ENCODE results near the gene KRTAP19-3. TPM values are rescaled to one million over a fixed set of nuclear protein-coding genes. Genes with fewer than 3 reads are reported as not detected.

Gene KRTAP19-3
- total RNA-seq, 5 donors from 2014 or later (not counting 1 experiment from before 2014, with no cell fraction given), result not detected

Other genes with a start within 250 kb of the KRTAP19-3 start
- gene KRTAP24-1, start 209.1 kb downstream of the KRTAP19-3 start, total RNA-seq, result not detected
- not detected for gene KRTAP25-1, start 202.5 kb downstream of the KRTAP19-3 start, total RNA-seq
- not detected for gene KRTAP26-1, start 171.7 kb downstream of the KRTAP19-3 start, total RNA-seq
- gene KRTAP27-1, start 154.3 kb downstream of the KRTAP19-3 start, total RNA-seq, result not detected
- gene KRTAP23-1, start 143.4 kb downstream of the KRTAP19-3 start, total RNA-seq, result not detected
- not detected for gene KRTAP13-2, start 119.7 kb downstream of the KRTAP19-3 start, total RNA-seq
- not detected for gene KRTAP13-1, start 96.0 kb downstream of the KRTAP19-3 start, total RNA-seq
- gene KRTAP13-3, start 66.1 kb downstream of the KRTAP19-3 start, total RNA-seq, result not detected
- gene KRTAP13-4, start 61.8 kb downstream of the KRTAP19-3 start, total RNA-seq, result not detected
- gene KRTAP15-1, start 51.7 kb downstream of the KRTAP19-3 start, total RNA-seq, result not detected
- not detected for gene KRTAP19-1, start 11.6 kb downstream of the KRTAP19-3 start, total RNA-seq
- gene KRTAP19-2, start 4.6 kb downstream of the KRTAP19-3 start, total RNA-seq, result not detected
- gene KRTAP19-4, start 5.2 kb upstream of the KRTAP19-3 start, total RNA-seq, result not detected
- not detected for gene KRTAP19-5, start 10.1 kb upstream of the KRTAP19-3 start, total RNA-seq
- not detected for gene KRTAP19-6, start 49.9 kb upstream of the KRTAP19-3 start, total RNA-seq
- gene KRTAP19-7, start 69.3 kb upstream of the KRTAP19-3 start, total RNA-seq, result not detected
- gene KRTAP22-2, start 98.4 kb upstream of the KRTAP19-3 start, total RNA-seq, result not detected
- not detected for gene KRTAP6-3, start 100.4 kb upstream of the KRTAP19-3 start, total RNA-seq
- not detected for gene KRTAP6-2, start 106.9 kb upstream of the KRTAP19-3 start, total RNA-seq
- gene KRTAP22-1, start 109.1 kb upstream of the KRTAP19-3 start, total RNA-seq, result not detected
- not detected for gene KRTAP6-1, start 121.9 kb upstream of the KRTAP19-3 start, total RNA-seq
- not detected for gene KRTAP20-1, start 124.4 kb upstream of the KRTAP19-3 start, total RNA-seq
- not detected for gene KRTAP20-4, start 128.6 kb upstream of the KRTAP19-3 start, total RNA-seq
- not detected for gene KRTAP20-2, start 143.2 kb upstream of the KRTAP19-3 start, total RNA-seq
- gene KRTAP20-3, start 150.9 kb upstream of the KRTAP19-3 start, total RNA-seq, result not detected
- not detected for gene KRTAP21-3, start 226.8 kb upstream of the KRTAP19-3 start, total RNA-seq

All from T-cell (primary cell).